Measurements from ENCODE around the gene SEMA3D. TPM values are rescaled to one million over a fixed set of nuclear protein-coding genes. Genes with fewer than 3 reads are reported as not detected.

Gene SEMA3D
- total and polyA plus RNA-seq, 9 of the 15 experiments (the other 6 are each of a cell fraction or from before 2014, with no cell fraction given), result 0.01 to 0.10 (median 0.04) TPM; not detected in 1

DNA sequence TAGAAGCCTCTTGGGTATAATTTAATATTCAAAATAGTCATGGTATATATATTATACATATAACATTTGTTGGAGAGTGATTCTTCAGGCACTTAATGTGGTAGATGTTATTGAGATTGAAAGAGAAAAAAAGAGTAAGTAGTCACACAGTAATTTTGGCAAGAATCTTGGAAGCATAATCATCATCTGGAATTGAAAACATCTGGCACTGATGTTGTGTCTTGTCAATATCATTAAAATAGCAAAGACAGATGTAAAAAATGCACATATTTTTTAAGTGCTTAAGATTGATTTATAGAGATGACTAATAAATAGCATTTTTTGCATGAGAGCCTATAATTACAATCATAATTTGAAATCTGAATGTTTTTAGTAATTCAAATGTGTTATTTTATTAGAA, 9.5 kb downstream of the SEMA3D start:
- DNase-seq (ENCODE audit: extremely low read depth in 1 of 4, low spot score in 3 of 4) (no peak), ATAC-seq (no peak), FAIRE-seq (no peak)
- no peaks in the 10 kb centered on the region for H3K9me3 ChIP-seq (replicated peaks; ENCODE audit: control insufficient read depth, insufficient read depth, low read depth, low read length)
- no peaks in the 10 kb centered on the region for H3K9me1 ChIP-seq (ENCODE audit: control insufficient read depth, insufficient read depth, low read length)
- H2AFZ ChIP-seq (ENCODE audit: low read depth, low read length), result no peak overlapping the region
- H3K4me3 ChIP-seq, result no peak overlapping the region
- no peak overlapping the region for H3K27ac ChIP-seq (ENCODE audit: extremely low read depth, low read depth, low read length)
- H3K4me2 ChIP-seq (ENCODE audit: insufficient read depth, low read length), result no peak overlapping the region
- ChIA-PET POLR2A (no interaction called here), CTCF (ENCODE audit: low intra/inter-chr PET ratio) (no interaction called here)
- no peaks in the 10 kb centered on the region for H3K36me3 ChIP-seq (ENCODE audit: control insufficient read depth, insufficient read depth, low read length)
- H3K9ac ChIP-seq (ENCODE audit: insufficient read depth in 1 of 2, low read depth in 2 of 2, low read length in 2 of 2), result no peak overlapping the region
- no peaks in the 10 kb centered on the region for H3K27me3 ChIP-seq (ENCODE audit: control insufficient read depth in 2 of 2, insufficient read depth in 2 of 2, low read length in 2 of 2)
- H3K4me1 ChIP-seq (replicated peaks in 1 of 2; ENCODE audit: control insufficient read depth in 2 of 2, insufficient read depth in 2 of 2, low read length in 2 of 2), result no peaks in the 10 kb centered on the region
- in situ Hi-C loops (cut with MboI) (no loop called here), intact Hi-C loops (cut with micrococcal nuclease) (no loop called here)
- H3K79me2 ChIP-seq (ENCODE audit: control insufficient read depth, insufficient read depth, low read length), result no peaks in the 10 kb centered on the region
- no peaks in the 10 kb centered on the region for H4K20me1 ChIP-seq (replicated peaks; ENCODE audit: control insufficient read depth, insufficient read depth, low read length)
- BruUV-seq (replicated peaks), result no TSS peak
- TF ChIP-seq FUS (optimal IDR thresholded peaks at IDR 0.05; ENCODE audit: low read depth, low read length) (no peak), HMG20B (CRISPR knock-in tag; IDR thresholded peaks at IDR 0.05) (no peak)

DNA sequence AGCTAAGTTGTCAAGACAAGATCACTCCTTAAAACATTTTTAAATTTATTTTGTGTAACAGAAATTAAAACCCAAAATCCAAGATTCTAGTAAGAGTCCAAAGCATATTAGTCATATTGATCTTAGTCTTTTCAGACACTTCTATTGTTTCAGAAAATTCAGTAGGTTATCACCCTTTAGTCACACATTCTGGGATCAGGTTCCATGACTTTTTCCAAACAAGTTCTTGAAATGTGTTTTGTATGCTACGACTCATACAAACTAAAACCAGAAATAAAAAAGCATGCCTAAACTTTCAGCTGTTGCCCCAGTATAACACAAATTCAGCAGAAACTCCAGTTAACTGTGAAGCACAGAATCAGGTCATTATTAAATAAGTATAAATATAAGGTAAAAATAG, 10.7 kb downstream of the SEMA3D start:
- no peak overlapping the region for H3K27ac ChIP-seq (ENCODE audit: extremely low read depth, low read depth, low read length)
- no peak overlapping the region for H3K4me2 ChIP-seq (ENCODE audit: insufficient read depth, low read length)
- TF ChIP-seq, protein P1, sequence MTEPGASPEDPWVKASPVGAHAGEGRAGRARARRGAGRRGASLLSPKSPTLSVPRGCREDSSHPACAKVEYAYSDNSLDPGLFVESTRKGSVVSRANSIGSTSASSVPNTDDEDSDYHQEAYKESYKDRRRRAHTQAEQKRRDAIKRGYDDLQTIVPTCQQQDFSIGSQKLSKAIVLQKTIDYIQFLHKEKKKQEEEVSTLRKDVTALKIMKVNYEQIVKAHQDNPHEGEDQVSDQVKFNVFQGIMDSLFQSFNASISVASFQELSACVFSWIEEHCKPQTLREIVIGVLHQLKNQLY (CRISPR knock-in tag; conservative IDR thresholded peaks at IDR 0.05), result no peak
- TF ChIP-seq RBM17 (IDR thresholded peaks at IDR 0.05; ENCODE audit: borderline replicate concordance, low read depth, low read length) (no peak), TEAD1 (CRISPR knock-in tag; IDR thresholded peaks at IDR 0.05) (no peak), HNRNPL (IDR thresholded peaks at IDR 0.05; ENCODE audit: low read depth, low read length) (no peak), CBFB (CRISPR knock-in tag; IDR thresholded peaks at IDR 0.05) (no peak), ZNF184 (CRISPR knock-in tag; IDR thresholded peaks at IDR 0.05) (no peak), EGR1 (conservative IDR thresholded peaks at IDR 0.05) (no peak), HIVEP1 (CRISPR knock-in tag; IDR thresholded peaks at IDR 0.05) (no peak), SIRT6 (IDR thresholded peaks at IDR 0.05; ENCODE audit: low read depth, low read length) (no peak), XRCC5 (IDR thresholded peaks at IDR 0.05; ENCODE audit: low read depth, low read length) (no peak), GABPB2 (CRISPR knock-in tag; conservative IDR thresholded peaks at IDR 0.05) (no peak), BRCA1 (IDR thresholded peaks at IDR 0.05) (no peak), BRCA1 (CRISPR knock-in tag; IDR thresholded peaks at IDR 0.05) (no peak), ZNF436 (CRISPR knock-in tag; IDR thresholded peaks at IDR 0.05) (no peak), ZNF384 (IDR thresholded peaks at IDR 0.05; ENCODE audit: low read depth, low read length) (no peak)
- TF ChIP-seq, protein P2, sequence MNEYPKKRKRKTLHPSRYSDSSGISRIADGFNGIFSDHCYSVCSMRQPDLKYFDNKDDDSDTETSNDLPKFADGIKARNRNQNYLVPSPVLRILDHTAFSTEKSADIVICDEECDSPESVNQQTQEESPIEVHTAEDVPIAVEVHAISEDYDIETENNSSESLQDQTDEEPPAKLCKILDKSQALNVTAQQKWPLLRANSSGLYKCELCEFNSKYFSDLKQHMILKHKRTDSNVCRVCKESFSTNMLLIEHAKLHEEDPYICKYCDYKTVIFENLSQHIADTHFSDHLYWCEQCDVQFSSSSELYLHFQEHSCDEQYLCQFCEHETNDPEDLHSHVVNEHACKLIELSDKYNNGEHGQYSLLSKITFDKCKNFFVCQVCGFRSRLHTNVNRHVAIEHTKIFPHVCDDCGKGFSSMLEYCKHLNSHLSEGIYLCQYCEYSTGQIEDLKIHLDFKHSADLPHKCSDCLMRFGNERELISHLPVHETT (CRISPR knock-in tag; conservative IDR thresholded peaks at IDR 0.05 in 1 of 2, IDR thresholded peaks at IDR 0.05 in 1 of 2), result no peak
- H3K79me2 ChIP-seq (ENCODE audit: control insufficient read depth, insufficient read depth, low read length), result no peaks in the 10 kb centered on the region
- intact Hi-C loops (cut with micrococcal nuclease) (no loop called here), in situ Hi-C loops (cut with MboI) (no loop called here)
- H3K27me3 ChIP-seq (ENCODE audit: control insufficient read depth in 2 of 2, insufficient read depth in 2 of 2, low read length in 2 of 2), result no peaks in the 10 kb centered on the region
- no peaks in the 10 kb centered on the region for H3K4me1 ChIP-seq (replicated peaks in 1 of 2; ENCODE audit: control insufficient read depth in 2 of 2, insufficient read depth in 2 of 2, low read length in 2 of 2)
- H3K4me3 ChIP-seq, result no peak overlapping the region
- ChIA-PET POLR2A (no interaction called here), CTCF (ENCODE audit: low intra/inter-chr PET ratio) (no interaction called here)
- DNase-seq (ENCODE audit: extremely low read depth in 1 of 4, low spot score in 3 of 4) (no peak), FAIRE-seq (no peak), ATAC-seq (no peak)
- H3K36me3 ChIP-seq (ENCODE audit: control insufficient read depth, insufficient read depth, low read length), result no peaks in the 10 kb centered on the region
- no TSS peak for BruUV-seq (replicated peaks)
- H3K9me1 ChIP-seq (ENCODE audit: control insufficient read depth, insufficient read depth, low read length), result no peaks in the 10 kb centered on the region
- WGBS (ENCODE audit: insufficient coverage, low coverage, missing lambda C conversion rate), result 9% methylated on average over 1 of the region's 1 CpG
- H4K20me1 ChIP-seq (replicated peaks; ENCODE audit: control insufficient read depth, insufficient read depth, low read length), result no peaks in the 10 kb centered on the region
- H2AFZ ChIP-seq (ENCODE audit: low read depth, low read length), result no peak overlapping the region
- H3K9me3 ChIP-seq (replicated peaks; ENCODE audit: control insufficient read depth, insufficient read depth, low read depth, low read length), result no peaks in the 10 kb centered on the region
- H3K9ac ChIP-seq (ENCODE audit: insufficient read depth in 1 of 2, low read depth in 2 of 2, low read length in 2 of 2), result no peak overlapping the region

All from K562 (cell line).